ENCODE data around the gene SLC36A4. TPM values are rescaled to one million over a fixed set of nuclear protein-coding genes. Genes with fewer than 3 reads are reported as not detected.

Gene SLC36A4
- total RNA-seq, 1 experiment from 2014 or later: 28.2 TPM

DNA sequence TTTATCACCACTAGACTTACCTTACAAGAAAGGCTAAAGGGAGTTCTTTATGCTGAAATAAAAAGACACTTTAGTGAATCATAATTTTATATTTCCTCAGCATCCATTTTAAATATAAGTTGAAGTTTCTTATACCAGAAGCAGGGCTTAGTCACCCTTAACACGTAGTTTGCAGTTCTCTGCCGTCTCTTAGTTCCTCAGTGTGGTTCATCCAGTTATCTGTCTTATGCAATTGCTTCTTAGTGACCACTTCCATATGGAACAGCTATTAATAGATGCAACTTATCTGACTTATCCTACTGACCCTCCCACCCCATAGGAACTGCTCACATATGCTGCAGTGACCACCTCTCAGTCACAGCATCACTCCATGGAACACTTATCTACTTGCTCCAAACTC lies 11.7 kb upstream of the SLC36A4 start:
- Histone ChIP-seq H3K27ac (ENCODE audit: low read depth, low read length, poor library complexity, severe bottlenecking) (no peak overlapping the region), H3K9me3 (ENCODE audit: low read depth, low read length, poor library complexity, severe bottlenecking) (no peaks in the 10 kb centered on the region), H3K4me3 (ENCODE audit: low read depth, low read length, poor library complexity, severe bottlenecking) (no peak overlapping the region), H3K36me3 (ENCODE audit: insufficient read depth, low read length, poor library complexity, severe bottlenecking) (no peaks in the 10 kb centered on the region), H3K4me1 (ENCODE audit: insufficient read depth, low read length, poor library complexity, severe bottlenecking) (no peaks in the 10 kb centered on the region), H3K27me3 (replicated peaks; ENCODE audit: insufficient read depth, low read depth, low read length, poor library complexity) (peaks cover 8% of the 10 kb centered on the region)
- no peak for DNase-seq (ENCODE audit: low spot score)
- ChIA-PET CTCF (no interaction called here), POLR2A (ENCODE audit: low non-redundant PET) (no interaction called here)
- no peak for TF ChIP-seq EZH2 (IDR thresholded peaks at IDR 0.05; ENCODE audit: borderline replicate concordance, low read depth, low read length, poor library complexity, severe bottlenecking)
- TF ChIP-seq CTCF (conservative IDR thresholded peaks at IDR 0.05; ENCODE audit: low read depth, low read length): no peak
- BruUV-seq (replicated peaks): no TSS peak
- intact Hi-C loops (cut with micrococcal nuclease; ENCODE audit: unreplicated experiment): no loop called here

- H3K27me3 ChIP-seq (replicated peaks; ENCODE audit: insufficient read depth, low read depth, low read length, poor library complexity): peaks cover 8% of the 10 kb centered on the region
- ChIA-PET POLR2A (ENCODE audit: low non-redundant PET) (no interaction called here), CTCF (no interaction called here)
- DNase-seq (ENCODE audit: low spot score): no peak
- H3K9me3 ChIP-seq (ENCODE audit: low read depth, low read length, poor library complexity, severe bottlenecking): no peaks in the 10 kb centered on the region
- no peaks in the 10 kb centered on the region for H3K4me1 ChIP-seq (ENCODE audit: insufficient read depth, low read length, poor library complexity, severe bottlenecking)
- H3K4me3 ChIP-seq (ENCODE audit: low read depth, low read length, poor library complexity, severe bottlenecking): no peak overlapping the region
- intact Hi-C loops (cut with micrococcal nuclease; ENCODE audit: unreplicated experiment): no loop called here
- H3K27ac ChIP-seq (ENCODE audit: low read depth, low read length, poor library complexity, severe bottlenecking): no peak overlapping the region
- H3K36me3 ChIP-seq (ENCODE audit: insufficient read depth, low read length, poor library complexity, severe bottlenecking): no peaks in the 10 kb centered on the region
- no TSS peak for BruUV-seq (replicated peaks)
- no peak for TF ChIP-seq EZH2 (IDR thresholded peaks at IDR 0.05; ENCODE audit: borderline replicate concordance, low read depth, low read length, poor library complexity, severe bottlenecking)
- no peak for TF ChIP-seq CTCF (conservative IDR thresholded peaks at IDR 0.05; ENCODE audit: low read depth, low read length)
Observed at GRCh38 chr11:93208663-93209270, 11.0 kb upstream of the SLC36A4 start.

- TF ChIP-seq CTCF (conservative IDR thresholded peaks at IDR 0.05; ENCODE audit: low read depth, low read length): no peak
- no peak for TF ChIP-seq EZH2 (IDR thresholded peaks at IDR 0.05; ENCODE audit: borderline replicate concordance, low read depth, low read length, poor library complexity, severe bottlenecking)
- Histone ChIP-seq H3K27ac (ENCODE audit: low read depth, low read length, poor library complexity, severe bottlenecking) (no peak overlapping the region), H3K9me3 (ENCODE audit: low read depth, low read length, poor library complexity, severe bottlenecking) (no peaks in the 10 kb centered on the region), H3K4me3 (ENCODE audit: low read depth, low read length, poor library complexity, severe bottlenecking) (no peak overlapping the region), H3K36me3 (ENCODE audit: insufficient read depth, low read length, poor library complexity, severe bottlenecking) (no peaks in the 10 kb centered on the region), H3K4me1 (ENCODE audit: insufficient read depth, low read length, poor library complexity, severe bottlenecking) (no peaks in the 10 kb centered on the region), H3K27me3 (replicated peaks; ENCODE audit: insufficient read depth, low read depth, low read length, poor library complexity) (peaks cover 9% of the 10 kb centered on the region)
- intact Hi-C loops (cut with micrococcal nuclease; ENCODE audit: unreplicated experiment): no loop called here
- no peak for DNase-seq (ENCODE audit: low spot score)
- POLR2A ChIA-PET (ENCODE audit: low non-redundant PET): no interaction called here
- CTCF ChIA-PET: no interaction called here
- BruUV-seq (replicated peaks): no TSS peak
Observed at GRCh38 chr11:93199616-93200015, 1.8 kb upstream of the SLC36A4 start.

All from A673 (cell line).